GM12872 (cell line): Measurements from ENCODE around the gene CYTH3.

Source experiments
- CTCF ChIP-seq: IDR thresholded peaks from 3 replicates; pipeline ENCODE4 v1.5.1; 2011; ENCODE audit warnings: low read depth, mild to moderate bottlenecking, low read length, moderate library complexity; ENCODE audit not compliant: insufficient read depth

CYTH3 gene

GRCh38 chr7:6175645-6176044 is 96.8 kb downstream of the CYTH3 start:
- no peak for TF ChIP-seq CTCF

DNA sequence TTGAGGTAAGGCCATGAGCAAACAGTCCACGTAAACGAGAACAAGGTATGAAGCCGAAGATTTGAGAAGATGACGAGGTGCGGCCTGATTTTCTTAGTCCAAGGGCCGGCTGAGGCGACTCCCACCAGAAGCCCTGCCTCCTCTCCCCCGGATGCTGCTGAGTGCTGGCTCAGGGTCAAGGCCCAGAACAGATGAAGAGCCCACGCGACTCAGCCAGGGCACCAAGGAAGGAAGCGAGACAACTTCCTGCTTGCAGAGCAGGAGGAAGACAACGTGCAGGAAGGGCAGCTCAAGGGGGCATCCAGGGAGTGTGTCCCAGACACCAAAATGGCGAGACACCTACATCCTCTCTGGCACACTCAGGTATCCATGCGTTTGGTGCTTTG is 99.5 kb downstream of the CYTH3 start:
- TF ChIP-seq CTCF = no peak

DNA sequence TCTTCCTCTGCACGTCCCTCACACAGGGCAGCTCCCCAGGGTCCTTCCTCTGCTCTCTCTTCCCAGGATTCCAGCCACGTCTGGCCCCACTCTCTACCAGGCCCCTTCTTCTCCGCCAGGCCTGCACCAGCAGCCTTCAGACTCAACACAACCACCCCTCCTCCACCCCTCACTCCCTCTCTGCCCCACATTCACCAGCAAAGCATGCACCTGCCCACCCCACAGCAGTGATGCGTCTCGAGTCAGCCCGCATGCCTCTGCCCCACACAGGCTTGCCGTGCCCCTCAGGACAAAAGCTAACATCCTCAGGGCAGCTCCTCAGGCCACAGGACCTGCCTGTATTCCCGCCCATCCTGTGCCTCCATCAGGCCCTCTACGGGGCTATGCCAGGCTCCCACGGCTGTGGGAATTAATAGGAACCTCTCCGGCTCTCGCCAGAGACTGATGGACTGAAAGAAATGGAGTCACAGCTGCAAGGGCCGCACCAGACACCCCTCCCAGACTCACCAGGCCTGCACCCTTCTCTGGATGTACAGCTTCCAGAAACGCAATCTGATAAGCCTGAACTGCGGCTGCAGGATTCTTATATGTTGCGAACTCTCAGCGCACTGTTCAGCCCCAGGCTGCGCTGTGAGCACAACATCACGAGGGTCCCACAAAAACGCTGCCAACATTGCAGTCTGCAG is 100.1 kb downstream of the CYTH3 start:
- no peak for TF ChIP-seq CTCF

DNA sequence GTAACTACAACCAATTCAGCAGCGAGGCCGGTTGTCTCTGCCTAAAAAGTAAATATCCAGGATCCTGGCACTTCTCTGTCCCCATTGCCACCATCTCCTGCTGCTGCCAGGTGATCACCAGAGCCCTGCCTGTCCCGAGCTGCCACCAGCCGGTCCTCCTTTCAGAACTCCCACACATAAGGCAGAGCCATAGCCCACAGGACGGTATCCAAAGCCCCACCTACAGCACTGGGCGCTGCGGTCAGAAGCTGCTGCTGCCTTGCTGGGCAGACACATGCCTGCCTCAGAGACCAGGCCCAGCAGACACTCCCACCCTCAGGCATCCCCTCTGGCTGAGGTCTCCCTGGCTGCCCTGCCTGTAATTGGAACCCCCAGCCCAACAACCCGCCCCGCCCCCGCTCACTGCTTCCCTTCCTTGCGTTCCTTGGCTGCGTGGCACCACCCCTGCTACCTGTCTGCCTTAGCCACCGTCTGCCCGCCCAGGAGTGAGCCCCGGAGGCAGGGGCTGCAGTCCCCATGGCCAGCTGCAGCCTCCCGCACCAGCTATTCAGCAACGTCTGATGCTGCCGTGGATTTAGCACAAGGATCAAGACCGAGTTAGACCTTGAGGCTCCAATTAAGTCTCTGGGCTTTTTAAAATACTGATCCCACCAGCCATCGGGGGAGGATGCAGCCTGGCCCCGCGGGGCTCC is 100.7 kb downstream of the CYTH3 start:
- no peak for TF ChIP-seq CTCF

DNA sequence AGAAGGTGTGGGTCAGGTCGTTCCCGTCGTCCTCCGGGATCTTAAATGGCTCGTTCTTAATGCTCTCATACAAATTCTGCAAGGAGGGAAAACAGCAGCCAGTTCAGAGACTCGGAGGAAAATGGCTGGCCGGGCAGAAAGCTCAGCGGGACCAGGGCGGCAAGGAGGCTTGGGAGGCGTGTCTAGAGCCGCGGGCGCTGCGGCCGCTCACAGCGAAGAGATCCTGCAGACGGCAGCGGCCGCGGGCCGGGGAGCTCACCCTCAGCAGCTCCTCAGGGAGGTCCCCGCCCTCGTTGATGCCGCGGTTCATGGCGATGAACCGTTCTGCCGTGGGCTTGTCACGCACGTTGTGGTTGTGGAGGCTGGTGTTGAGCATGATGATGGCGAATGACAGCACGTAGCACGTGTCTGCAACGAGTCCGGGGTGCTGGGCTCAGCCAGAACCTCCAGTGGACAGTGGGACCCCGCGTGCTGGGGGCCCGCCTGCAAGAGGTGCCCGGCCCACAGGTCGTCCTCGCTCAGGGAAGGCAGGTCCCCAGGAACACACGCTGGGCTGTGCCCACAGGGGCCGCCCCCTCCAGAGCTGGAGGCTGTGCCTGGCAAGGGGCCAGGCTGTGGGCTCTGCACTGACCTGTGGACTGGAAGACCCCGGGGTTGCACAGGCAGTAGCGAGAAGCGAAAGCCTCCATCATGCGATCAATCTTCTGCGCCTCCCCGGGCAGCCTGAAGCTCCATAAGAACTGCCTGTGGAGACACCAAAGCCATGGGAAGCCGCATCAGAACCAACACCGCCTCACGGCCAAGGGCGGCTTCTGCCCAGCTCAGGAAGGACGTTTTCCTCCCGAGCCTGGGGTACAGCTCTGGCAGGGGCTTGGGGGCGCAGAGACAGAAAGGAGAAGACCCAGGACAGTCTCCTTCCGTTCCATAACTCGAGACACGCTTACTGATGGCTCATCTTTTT is 101.6 kb downstream of the CYTH3 start:
- no peak for TF ChIP-seq CTCF

DNA sequence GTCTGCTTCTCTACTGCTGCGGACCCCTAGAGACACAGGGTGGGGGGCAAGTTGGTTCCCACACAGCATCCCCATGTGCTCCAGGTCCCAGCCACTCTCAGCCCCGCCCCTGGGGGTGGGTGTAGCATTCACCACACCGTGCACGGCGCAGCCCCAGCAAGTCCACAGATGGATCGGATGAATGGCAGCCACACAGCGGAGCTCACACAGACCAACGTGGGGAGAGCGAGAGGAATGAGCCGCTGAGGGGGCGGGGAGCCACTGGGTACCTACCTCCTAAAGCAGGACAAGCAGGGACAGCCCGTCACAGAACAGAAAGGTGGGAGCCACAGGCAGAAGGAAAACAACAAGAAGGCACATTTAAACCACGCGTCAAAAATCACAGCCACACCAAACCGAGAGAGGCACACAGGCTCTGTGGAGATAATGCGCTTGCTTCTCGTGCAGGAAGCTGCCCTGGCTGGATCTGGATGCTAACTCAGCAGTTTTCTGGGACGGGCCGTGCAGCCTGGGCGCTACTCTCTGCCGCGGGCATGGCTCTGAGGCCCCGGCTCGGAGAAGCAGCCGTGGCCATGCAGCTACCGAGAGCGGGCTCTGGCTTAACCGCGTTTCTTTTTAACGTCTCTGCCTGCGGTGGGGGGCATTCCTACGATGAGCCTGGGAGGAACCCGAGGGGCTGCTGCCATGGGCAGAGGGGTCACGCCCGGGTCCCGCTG is 102.5 kb downstream of the CYTH3 start:
- no peak for TF ChIP-seq CTCF
